GM20000 (cell line): Measurements from ENCODE around the gene BRSK1.

ENCODE experiments used
- DNase-seq: peaks from one replicate; pipeline ENCODE4 v3.0.0; 2012; ENCODE audit warnings: low spot score
- CTCF ChIP-seq: IDR thresholded peaks from 2 replicates; pipeline ENCODE4 v1.5.1; 2012; ENCODE audit warnings: mild to moderate bottlenecking, control low read depth; ENCODE audit errors: extremely low read depth, missing control alignments

The BRSK1 gene

GRCh38 chr19:55302318-55302703, 18.5 kb downstream of the BRSK1 start:
- DNase-seq = no peak
- no peak for TF ChIP-seq CTCF

DNA sequence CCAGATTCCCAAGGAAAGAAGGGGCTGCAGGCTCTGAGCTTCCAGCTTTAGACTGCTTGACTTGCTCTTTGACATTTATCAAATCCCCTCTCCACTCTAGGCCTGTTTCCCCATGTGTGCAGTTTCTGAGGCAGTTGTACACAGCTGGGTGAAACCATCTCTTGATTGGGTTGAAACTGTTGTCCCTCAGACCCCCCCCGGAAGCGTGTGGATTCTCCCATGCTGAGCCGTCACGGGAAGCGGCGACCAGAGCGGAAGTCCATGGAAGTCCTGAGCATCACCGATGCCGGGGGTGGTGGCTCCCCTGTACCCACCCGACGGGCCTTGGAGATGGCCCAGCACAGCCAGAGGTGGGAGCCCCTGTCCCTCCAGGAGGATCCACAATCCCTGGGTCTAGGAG, 19.7 kb downstream of the BRSK1 start:
- DNase-seq = no peak
- TF ChIP-seq CTCF = no peak

- no peak for TF ChIP-seq CTCF
- peak; percentile 78 for DNase-seq
Observed at GRCh38 chr19:55304279-55304978, 20.6 kb downstream of the BRSK1 start.

- no peak for DNase-seq
- TF ChIP-seq CTCF = no peak
Observed at GRCh38 chr19:55304980-55305379, 21.2 kb downstream of the BRSK1 start.

DNA sequence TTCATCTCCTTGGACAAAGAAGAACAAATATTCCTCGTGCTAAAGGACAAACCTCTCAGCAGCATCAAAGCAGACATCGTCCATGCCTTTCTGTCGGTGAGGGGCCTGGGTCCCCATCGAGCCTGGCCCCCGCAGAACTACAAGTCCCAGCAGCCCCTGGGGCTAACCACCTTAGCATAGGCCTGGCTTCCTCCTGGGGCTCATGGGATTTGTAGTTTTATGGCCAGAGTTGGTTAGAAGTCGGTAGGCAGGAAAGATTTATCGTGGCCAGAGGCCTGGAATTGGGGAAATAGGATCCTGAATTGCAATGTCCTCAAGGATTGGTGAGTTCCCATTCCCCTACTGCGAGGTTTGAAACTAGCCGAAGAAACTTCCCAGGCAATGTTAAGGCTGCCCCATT, 21.7 kb downstream of the BRSK1 start:
- DNase-seq = peak; percentile 83
- TF ChIP-seq CTCF = no peak

DNA sequence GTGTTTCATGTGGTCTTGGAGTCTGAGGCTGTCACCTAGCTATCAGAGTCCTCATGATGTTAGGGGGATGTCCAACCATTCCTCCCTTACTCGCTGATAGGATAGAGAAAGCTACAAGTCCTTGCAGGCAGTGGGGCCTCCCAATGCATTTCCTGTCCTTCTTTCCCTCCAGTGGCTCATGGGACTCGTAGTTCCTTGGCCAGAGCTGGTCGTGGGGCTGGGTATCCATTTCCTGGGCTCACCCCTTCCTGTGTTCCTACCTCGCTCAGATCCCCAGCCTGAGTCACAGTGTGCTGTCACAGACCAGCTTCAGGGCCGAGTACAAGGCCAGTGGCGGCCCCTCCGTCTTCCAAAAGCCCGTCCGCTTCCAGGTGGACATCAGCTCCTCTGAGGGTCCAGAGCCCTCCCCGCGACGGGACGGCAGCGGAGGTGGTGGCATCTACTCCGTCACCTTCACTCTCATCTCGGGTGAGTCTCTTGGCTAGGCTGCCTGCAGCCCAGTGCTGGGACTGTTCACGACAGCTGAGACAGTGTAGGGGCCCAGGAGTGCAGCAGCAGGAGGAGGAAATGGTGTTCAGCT, 22.3 kb downstream of the BRSK1 start:
- no peak for TF ChIP-seq CTCF
- DNase-seq = no peak

GRCh38 chr19:55306712-55307111, 22.9 kb downstream of the BRSK1 start:
- no peak for TF ChIP-seq CTCF
- no peak for DNase-seq
